ENCODE results near the gene MAPKBP1. TPM values are rescaled to one million over a fixed set of nuclear protein-coding genes. Genes with fewer than 3 reads are reported as not detected.

The MAPKBP1 gene
- total RNA-seq, 1 experiment from 2014 or later, result 13.7 TPM

DNA sequence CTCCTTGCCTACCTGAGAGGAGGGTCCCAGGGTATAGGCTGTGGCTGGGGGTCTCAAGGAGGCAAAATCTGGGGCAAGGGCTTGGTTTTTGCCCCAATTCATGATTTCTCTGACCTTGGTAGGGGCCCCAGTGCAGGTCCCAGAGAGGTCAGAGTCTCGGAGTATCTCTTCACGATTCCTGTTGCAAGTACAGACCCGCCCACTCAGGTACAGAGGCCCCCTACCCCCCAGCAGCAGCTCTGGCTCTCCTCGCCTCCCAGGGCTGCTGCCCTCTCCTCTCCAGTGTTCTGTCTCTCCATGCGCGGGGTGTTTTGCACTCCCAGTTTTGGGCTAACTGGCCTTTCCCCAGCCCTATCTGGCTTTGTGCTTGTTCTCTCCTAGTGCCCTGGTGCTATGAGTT is 48.2 kb downstream of the MAPKBP1 start:
- no peaks in the 10 kb centered on the region for H3K79me2 ChIP-seq (ENCODE audit: insufficient read depth, low read length)
- H4K20me1 ChIP-seq (ENCODE audit: control insufficient read depth, insufficient read depth, insufficient read length), result no peaks in the 10 kb centered on the region
- H4K91ac ChIP-seq (ENCODE audit: insufficient read length, low read depth, low read length), result no peak overlapping the region
- no peak overlapping the region for H2AFZ ChIP-seq (ENCODE audit: low read length)
- H3K56ac ChIP-seq (ENCODE audit: insufficient read length, low read depth, low read length), result no peak overlapping the region
- no peak overlapping the region for H2BK120ac ChIP-seq (ENCODE audit: low read depth, low read length, poor library complexity, severe bottlenecking)
- H3K79me1 ChIP-seq (ENCODE audit: insufficient read depth, low read depth, low read length, poor library complexity, severe bottlenecking), result no peaks in the 10 kb centered on the region
- peaks cover 4 to 12% of the 10 kb centered on the region in 2 experiments; a peak in 3 of 4 replicates for H3K4me1 Mint-ChIP-seq
- H3K27me3 Mint-ChIP-seq (ENCODE audit: low read depth), result no peaks in the 10 kb centered on the region
- H2BK12ac ChIP-seq (ENCODE audit: insufficient read length, low read depth, low read length), result no peak overlapping the region
- no peak overlapping the region for H3K27ac ChIP-seq (ENCODE audit: insufficient read length, low read depth, low read length)
- no peak overlapping the region for H3T11ph ChIP-seq (ENCODE audit: low read length)
- no peak overlapping the region for H3K18ac ChIP-seq (ENCODE audit: insufficient read length, low read depth, low read length)
- H3K4me3 Mint-ChIP-seq, result no peak overlapping the region
- H2BK15ac ChIP-seq (ENCODE audit: low read depth, low read length), result no peak overlapping the region
- H3K23ac ChIP-seq (ENCODE audit: insufficient read length, low read depth, low read length), result no peak overlapping the region
- H3K27me3 ChIP-seq (ENCODE audit: insufficient read depth, low read length), result no peaks in the 10 kb centered on the region
- H4K8ac ChIP-seq (replicated peaks; ENCODE audit: insufficient read length, low read depth, low read length), result no peak overlapping the region
- no peak overlapping the region for H2BK5ac ChIP-seq (ENCODE audit: insufficient read length, low read length)
- WGBS (ENCODE audit: extremely low coverage, insufficient read length, low lambda C conversion rate), result no CpG with 5 or more reads among the region's 6 CpGs
- H3K36me3 Mint-ChIP-seq (ENCODE audit: insufficient read depth in 1 of 3, low read depth in 3 of 3), result peaks cover 3 to 12% (median 4%) of the 10 kb centered on the region in 3 experiments; a peak in 5 of 7 replicates
- peak overlapping the region in 1 of 3 experiments; percentile 88; a peak in 1 of 7 replicates for H3K27ac Mint-ChIP-seq
- TF ChIP-seq, protein P1, sequence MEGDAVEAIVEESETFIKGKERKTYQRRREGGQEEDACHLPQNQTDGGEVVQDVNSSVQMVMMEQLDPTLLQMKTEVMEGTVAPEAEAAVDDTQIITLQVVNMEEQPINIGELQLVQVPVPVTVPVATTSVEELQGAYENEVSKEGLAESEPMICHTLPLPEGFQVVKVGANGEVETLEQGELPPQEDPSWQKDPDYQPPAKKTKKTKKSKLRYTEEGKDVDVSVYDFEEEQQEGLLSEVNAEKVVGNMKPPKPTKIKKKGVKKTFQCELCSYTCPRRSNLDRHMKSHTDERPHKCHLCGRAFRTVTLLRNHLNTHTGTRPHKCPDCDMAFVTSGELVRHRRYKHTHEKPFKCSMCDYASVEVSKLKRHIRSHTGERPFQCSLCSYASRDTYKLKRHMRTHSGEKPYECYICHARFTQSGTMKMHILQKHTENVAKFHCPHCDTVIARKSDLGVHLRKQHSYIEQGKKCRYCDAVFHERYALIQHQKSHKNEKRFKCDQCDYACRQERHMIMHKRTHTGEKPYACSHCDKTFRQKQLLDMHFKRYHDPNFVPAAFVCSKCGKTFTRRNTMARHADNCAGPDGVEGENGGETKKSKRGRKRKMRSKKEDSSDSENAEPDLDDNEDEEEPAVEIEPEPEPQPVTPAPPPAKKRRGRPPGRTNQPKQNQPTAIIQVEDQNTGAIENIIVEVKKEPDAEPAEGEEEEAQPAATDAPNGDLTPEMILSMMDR (conservative IDR thresholded peaks at IDR 0.05), result no peak
- no peak overlapping the region for H2BK20ac ChIP-seq (ENCODE audit: low read depth, low read length, poor library complexity, severe bottlenecking)
- H3K9ac ChIP-seq (ENCODE audit: extremely low read depth, insufficient read length, low read length), result no peak overlapping the region
- H3K9me3 ChIP-seq (ENCODE audit: control insufficient read depth, low read depth, low read length), result no peaks in the 10 kb centered on the region
- H3K4ac ChIP-seq (ENCODE audit: low read depth, low read length), result no peak overlapping the region
- peaks cover 3% of the 10 kb centered on the region for H3K23me2 ChIP-seq (ENCODE audit: insufficient read length, low read depth, low read length, poor library complexity, severe bottlenecking)
- no peak overlapping the region for H4K5ac ChIP-seq (ENCODE audit: insufficient read length, low read depth, low read length)
- H3K14ac ChIP-seq (ENCODE audit: insufficient read depth, low read length), result no peak overlapping the region
- no peak overlapping the region for H3K4me2 ChIP-seq (ENCODE audit: insufficient read depth, insufficient read length, low read length)
- H3K9me3 Mint-ChIP-seq, result no peaks in the 10 kb centered on the region
- H2AK5ac ChIP-seq (ENCODE audit: insufficient read length, low read length), result no peak overlapping the region
- DNase-seq, result no peak
- no peaks in the 10 kb centered on the region for H3K4me1 ChIP-seq (ENCODE audit: insufficient read depth, low read length)
